ENCODE measurements around the gene TOM1. TPM values are rescaled to one million over a fixed set of nuclear protein-coding genes. Genes with fewer than 3 reads are reported as not detected.

Gene TOM1
- total and polyA plus RNA-seq, 2 of the 13 experiments (the other 11 are each of a cell fraction or from before 2014, with no cell fraction given): 30.8 to 87.3 TPM

GRCh38 chr22:35257002-35257320 lies 42.7 kb upstream of the TOM1 start (continued):
- TF ChIP-seq KDM5A (IDR thresholded peaks at IDR 0.05; ENCODE audit: borderline replicate concordance, low read length) (no peak), SNAPC5 (CRISPR knock-in tag; IDR thresholded peaks at IDR 0.05; ENCODE audit: borderline replicate concordance) (no peak), SMAD9 (CRISPR knock-in tag; IDR thresholded peaks at IDR 0.05) (no peak), ZNF546 (CRISPR knock-in tag; conservative IDR thresholded peaks at IDR 0.05) (no peak), GABPB1 (CRISPR knock-in tag; IDR thresholded peaks at IDR 0.05) (no peak), RFX3 (CRISPR knock-in tag; IDR thresholded peaks at IDR 0.05) (no peak), KDM6A (CRISPR knock-in tag; IDR thresholded peaks at IDR 0.05; ENCODE audit: low read depth) (no peak), GZF1 (CRISPR knock-in tag; IDR thresholded peaks at IDR 0.05) (no peak), TFAP4 (IDR thresholded peaks at IDR 0.05; ENCODE audit: borderline replicate concordance, low read depth) (no peak), MYC (CRISPR knock-in tag; IDR thresholded peaks at IDR 0.05; ENCODE audit: borderline replicate concordance) (no peak), ZFY (CRISPR knock-in tag; IDR thresholded peaks at IDR 0.05) (no peak), ZUFSP (CRISPR knock-in tag; IDR thresholded peaks at IDR 0.05; ENCODE audit: borderline replicate concordance) (no peak), ZNF138 (CRISPR knock-in tag; IDR thresholded peaks at IDR 0.05; ENCODE audit: low read depth) (no peak), ZBTB33 (CRISPR knock-in tag; IDR thresholded peaks at IDR 0.05) (no peak), ZKSCAN8 (CRISPR knock-in tag; IDR thresholded peaks at IDR 0.05; ENCODE audit: borderline replicate concordance) (no peak)
- TF ChIP-seq, protein P1, sequence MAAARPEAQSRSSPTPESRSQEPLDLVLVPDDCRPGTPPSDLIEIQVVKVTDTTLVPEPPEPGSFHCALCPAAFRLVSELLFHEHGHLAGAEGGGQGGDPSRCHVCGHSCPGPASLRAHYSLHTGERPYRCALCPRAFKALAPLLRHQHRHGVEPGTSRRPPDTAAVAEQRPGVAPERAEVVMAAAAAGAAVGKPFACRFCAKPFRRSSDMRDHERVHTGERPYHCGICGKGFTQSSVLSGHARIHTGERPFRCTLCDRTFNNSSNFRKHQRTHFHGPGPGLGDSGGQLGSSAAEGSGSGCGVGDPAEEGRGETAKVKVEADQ (CRISPR knock-in tag; IDR thresholded peaks at IDR 0.05; ENCODE audit: borderline replicate concordance): no peak
- TF ChIP-seq, protein P2, sequence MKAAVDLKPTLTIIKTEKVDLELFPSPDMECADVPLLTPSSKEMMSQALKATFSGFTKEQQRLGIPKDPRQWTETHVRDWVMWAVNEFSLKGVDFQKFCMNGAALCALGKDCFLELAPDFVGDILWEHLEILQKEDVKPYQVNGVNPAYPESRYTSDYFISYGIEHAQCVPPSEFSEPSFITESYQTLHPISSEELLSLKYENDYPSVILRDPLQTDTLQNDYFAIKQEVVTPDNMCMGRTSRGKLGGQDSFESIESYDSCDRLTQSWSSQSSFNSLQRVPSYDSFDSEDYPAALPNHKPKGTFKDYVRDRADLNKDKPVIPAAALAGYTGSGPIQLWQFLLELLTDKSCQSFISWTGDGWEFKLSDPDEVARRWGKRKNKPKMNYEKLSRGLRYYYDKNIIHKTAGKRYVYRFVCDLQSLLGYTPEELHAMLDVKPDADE (CRISPR knock-in tag; IDR thresholded peaks at IDR 0.05): no peak
- TF ChIP-seq, protein P3, sequence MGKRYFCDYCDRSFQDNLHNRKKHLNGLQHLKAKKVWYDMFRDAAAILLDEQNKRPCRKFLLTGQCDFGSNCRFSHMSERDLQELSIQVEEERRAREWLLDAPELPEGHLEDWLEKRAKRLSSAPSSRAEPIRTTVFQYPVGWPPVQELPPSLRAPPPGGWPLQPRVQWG (CRISPR knock-in tag; IDR thresholded peaks at IDR 0.05; ENCODE audit: borderline replicate concordance, low read depth): no peak
